Measurements from ENCODE around the gene CHERP. TPM values are rescaled to one million over a fixed set of nuclear protein-coding genes. Genes with fewer than 3 reads are reported as not detected.
A peak's percentile ranks its signal among the peaks of the same experiment; 100 is the strongest.

The CHERP gene
- total and polyA plus RNA-seq, 2 of the 8 experiments (the other 6 are each of a cell fraction or from before 2014, with no cell fraction given) = 13.9 to 73.7 TPM

DNA sequence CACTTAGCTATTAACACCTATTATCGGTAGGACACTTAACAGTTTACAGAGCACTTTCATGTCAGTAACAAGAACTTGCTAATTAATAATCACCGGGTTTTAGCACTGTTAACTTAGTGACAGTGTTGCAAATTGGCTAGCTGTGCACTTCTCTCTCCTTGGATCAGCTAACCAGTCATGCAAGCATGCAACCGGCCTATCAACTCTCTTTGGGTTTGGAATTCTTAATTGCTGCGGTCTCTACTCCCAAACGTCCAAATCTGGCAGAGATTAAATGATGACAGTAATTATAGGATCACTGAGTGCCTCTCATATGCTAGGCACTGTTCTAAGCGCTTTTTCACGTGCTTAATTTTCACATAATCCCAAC, 71.7 kb downstream of the CHERP start:
- Histone ChIP-seq H3K23me2 (ENCODE audit: low read depth, low read length) (peaks cover 8% of the 10 kb centered on the region; the same call in 1 of the 2 replicates), H3K4me1 (replicated peaks in 1 of 4; ENCODE audit: control insufficient read depth in 3 of 4, insufficient read depth in 4 of 4, low read length in 3 of 4) (peaks cover 0 to 6% (median 0%) of the 10 kb centered on the region in 4 experiments; a peak in 4 of 7 replicates), H2BK15ac (ENCODE audit: low read length) (no peak overlapping the region), H3K4me2 (ENCODE audit: insufficient read depth in 1 of 2, low read depth in 2 of 2, low read length in 2 of 2) (peak overlapping the region; percentile 86), H3K27me3 (replicated peaks in 1 of 4; ENCODE audit: control insufficient read depth in 3 of 4, extremely low read depth in 1 of 4, insufficient read depth in 3 of 4, low read length in 3 of 4) (no peaks in the 10 kb centered on the region), H3K27ac (ENCODE audit: low read depth, low read length) (no peak overlapping the region), H3K79me2 (ENCODE audit: control insufficient read depth in 1 of 2, insufficient read depth in 2 of 2, low read length in 2 of 2) (peaks cover 13 to 56% of the 10 kb centered on the region in 2 experiments), H3K4me3 (ENCODE audit: extremely low read depth in 1 of 4, insufficient read depth in 2 of 4, low read depth in 3 of 4, low read length in 4 of 4) (peak overlapping the region; percentile 60 to 96 (median 94); a peak in 7 of 8 replicates), H3K36me3 (ENCODE audit: control insufficient read depth in 2 of 4, insufficient read depth in 4 of 4, low read length in 3 of 4) (no peaks in the 10 kb centered on the region), H3K9ac (replicated peaks in 1 of 4; ENCODE audit: extremely low read depth in 1 of 4, low read depth in 3 of 4, low read length in 3 of 4) (peak overlapping the region in 2 of 4 experiments; percentile 75 to 78; a peak in 2 of 7 replicates), H4K20me1 (replicated peaks in 1 of 2; ENCODE audit: control insufficient read depth in 1 of 2, insufficient read depth in 2 of 2, low read length in 2 of 2) (peaks cover 6 to 17% of the 10 kb centered on the region in 2 experiments), H3K14ac (ENCODE audit: insufficient read length) (no peak overlapping the region), H3K9me3 (ENCODE audit: insufficient read depth in 2 of 2, low read depth in 1 of 2, low read length in 1 of 2) (peaks cover 0 to 5% of the 10 kb centered on the region in 2 experiments; a peak in 1 of 4 replicates), H2BK5ac (ENCODE audit: low read depth, low read length) (no peak overlapping the region), H4K8ac (ENCODE audit: extremely low read depth, insufficient read depth, low read length) (no peak overlapping the region), H4K5ac (ENCODE audit: insufficient read length, low read depth, low read length) (no peak overlapping the region), H2BK120ac (replicated peaks; ENCODE audit: low read depth, low read length) (no peak overlapping the region), H2AK5ac (ENCODE audit: low read depth, low read length) (no peak overlapping the region), H3K4ac (replicated peaks; ENCODE audit: insufficient read length, low read depth, low read length) (no peak overlapping the region), H2BK12ac (ENCODE audit: low read depth, low read length) (no peak overlapping the region), H4K91ac (replicated peaks; ENCODE audit: insufficient read length, low read length) (no peak overlapping the region), H3K18ac (ENCODE audit: extremely low read depth, low read length) (no peak overlapping the region), H3K79me1 (ENCODE audit: low read depth, low read length) (peaks cover 17% of the 10 kb centered on the region), H2AFZ (ENCODE audit: low read length) (no peak overlapping the region), H3K56ac (replicated peaks; ENCODE audit: insufficient read length, low read depth, low read length) (no peak overlapping the region), H2BK20ac (ENCODE audit: low read length) (no peak overlapping the region), H3K23ac (ENCODE audit: insufficient read length) (no peak overlapping the region)
- no peak for FAIRE-seq
- CTCF ChIA-PET (ENCODE audit: partially characterized antibody) = interaction anchor here (0.6 to 2.9 kb wide), 5 partner anchors 11 to 32 kb away, joined by 3 to 8 read pairs (median 3); partner anchors contain the start of genes C19orf44 and CALR3
- no peak for TF ChIP-seq FOSL1 (IDR thresholded peaks at IDR 0.05; ENCODE audit: insufficient read depth, low read depth, low read length)
- no peak for TF ChIP-seq JUND (IDR thresholded peaks at IDR 0.05; ENCODE audit: low read length)
- TF ChIP-seq SIX5 (IDR thresholded peaks at IDR 0.05; ENCODE audit: low read depth, low read length) = no peak
- no peak for TF ChIP-seq RNF2 (IDR thresholded peaks at IDR 0.05; ENCODE audit: borderline replicate concordance, low read depth, low read length, missing control alignments, poor library complexity, severe bottlenecking)
- TF ChIP-seq, protein P1, sequence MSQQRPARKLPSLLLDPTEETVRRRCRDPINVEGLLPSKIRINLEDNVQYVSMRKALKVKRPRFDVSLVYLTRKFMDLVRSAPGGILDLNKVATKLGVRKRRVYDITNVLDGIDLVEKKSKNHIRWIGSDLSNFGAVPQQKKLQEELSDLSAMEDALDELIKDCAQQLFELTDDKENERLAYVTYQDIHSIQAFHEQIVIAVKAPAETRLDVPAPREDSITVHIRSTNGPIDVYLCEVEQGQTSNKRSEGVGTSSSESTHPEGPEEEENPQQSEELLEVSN (IDR thresholded peaks at IDR 0.05) = no peak
- no peak for TF ChIP-seq MAFK (IDR thresholded peaks at IDR 0.05; ENCODE audit: low read depth, low read length)
- no peak for TF ChIP-seq TAF1 (IDR thresholded peaks at IDR 0.05; ENCODE audit: low read depth, low read length)
- TF ChIP-seq YY1 (IDR thresholded peaks at IDR 0.05; ENCODE audit: low read depth, low read length) = no peak
- DNase-seq (ENCODE audit: low read depth in 1 of 2, low spot score in 2 of 2) = no peak
- WGBS, 2 experiments (ENCODE audit: extremely low coverage in 1 of 2, insufficient coverage in 1 of 2, insufficient read length in 1 of 2, insufficient replicate concordance in 2 of 2, low coverage in 1 of 2, low lambda C conversion rate in 2 of 2, missing lambda C conversion rate in 1 of 2) = 64% methylated on average over 7 of the region's 7 CpGs; no CpG with 5 or more reads in 1 of the 2 experiments
- POLR2A ChIA-PET (ENCODE audit: partially characterized antibody) = interaction anchor here (0.6 to 2.4 kb wide), 11 partner anchors 10 to 190 kb away, joined by 3 to 7 read pairs (median 4); partner anchors contain the start of gene TMEM38A

Data from H1 (cell line).